Gastroesophageal sphincter (tissue), 3 donors: ENCODE measurements around the gene AFTPH.

Experiments
- CTCF ChIP-seq, 4 experiments: fragments of 200-600 bp in 2 of 4; fragments of 450-650 bp in 2 of 4; sonication (generic) in 1 of 4; IDR thresholded peaks; one replicate each; pipeline ENCODE4 v1.5.1; 2017 to 2019; ENCODE audit warnings: antibody characterized with exemption in 4 of 4, mild to moderate bottlenecking in 2 of 4, moderate library complexity in 2 of 4
- EP300 ChIP-seq: sonication (generic); formaldehyde crosslinking; IDR thresholded peaks from one replicate; pipeline ENCODE4 v1.6.1; 2017; ENCODE audit warnings: antibody characterized with exemption, mild to moderate bottlenecking

- peak; percentile 4 to 42 (median 17) for TF ChIP-seq CTCF (IDR thresholded peaks at IDR 0.05)
- no peak for TF ChIP-seq EP300
These were observed 38.1 kb downstream of the AFTPH start for GRCh38 chr2:64562148-64562784.
